ENCODE measurements around the gene RPL32. TPM values are rescaled to one million over a fixed set of nuclear protein-coding genes. Genes with fewer than 3 reads are reported as not detected.

Gene RPL32
- total and polyA plus RNA-seq, 9 donors, result 1,975 to 7,414 (median 2,983) TPM

- WGBS, 3 donors, result 89 to 93% (median 91%) methylated on average over 4 of the region's 4 CpGs
- TF ChIP-seq EP300 (IDR thresholded peaks at IDR 0.05), result no peak
- TF ChIP-seq POLR2A (IDR thresholded peaks at IDR 0.05), result no peak
- TF ChIP-seq CTCF (IDR thresholded peaks at IDR 0.05), result no peak
- intact Hi-C loops (cut with DNase I), result no loop called here
Measured at GRCh38 chr3:12828751-12829150, 12.6 kb downstream of the RPL32 start.

GRCh38 chr3:12825156-12825555 lies 16.2 kb downstream of the RPL32 start:
- TF ChIP-seq CTCF (IDR thresholded peaks at IDR 0.05), result no peak
- no peak for TF ChIP-seq POLR2A (IDR thresholded peaks at IDR 0.05)
- TF ChIP-seq EP300 (IDR thresholded peaks at IDR 0.05), result no peak
- H3K4me1 ChIP-seq (ENCODE audit: insufficient read depth), result no peaks in the 10 kb centered on the region
- H3K9me3 ChIP-seq, result no peaks in the 10 kb centered on the region
- no peaks in the 10 kb centered on the region for H3K27me3 ChIP-seq
- intact Hi-C loops (cut with DNase I), result no loop called here
- no peaks in the 10 kb centered on the region for H3K36me3 ChIP-seq
- DNase-seq, result no peak
- no peak overlapping the region for H3K4me3 ChIP-seq
- no peak overlapping the region for H3K27ac ChIP-seq
- 72 to 82% (median 80%) methylated on average over 8 of the region's 8 CpGs for WGBS, 3 donors

More at GRCh38 chr3:12828751-12829150, 12.6 kb downstream of the RPL32 start:
- Histone ChIP-seq H3K36me3 (no peaks in the 10 kb centered on the region), H3K4me1 (ENCODE audit: insufficient read depth) (no peaks in the 10 kb centered on the region), H3K4me3 (no peak overlapping the region), H3K27ac (no peak overlapping the region), H3K9me3 (no peaks in the 10 kb centered on the region), H3K27me3 (no peaks in the 10 kb centered on the region)
- no peak for DNase-seq

- WGBS, 3 donors, result 87 to 97% (median 93%) methylated on average over 7 of the region's 7 CpGs
- no peak for TF ChIP-seq POLR2A (IDR thresholded peaks at IDR 0.05)
- no peak for TF ChIP-seq EP300 (IDR thresholded peaks at IDR 0.05)
- TF ChIP-seq CTCF (IDR thresholded peaks at IDR 0.05), result no peak
- no peak overlapping the region for H3K27ac ChIP-seq
- intact Hi-C loops (cut with DNase I), result no loop called here
- H3K27me3 ChIP-seq, result no peaks in the 10 kb centered on the region
- H3K9me3 ChIP-seq, result no peaks in the 10 kb centered on the region
- no peak overlapping the region for H3K4me3 ChIP-seq
- no peak for DNase-seq
- H3K36me3 ChIP-seq, result no peaks in the 10 kb centered on the region
- no peaks in the 10 kb centered on the region for H3K4me1 ChIP-seq (ENCODE audit: insufficient read depth)
Measured at GRCh38 chr3:12824299-12824698, 17.1 kb downstream of the RPL32 start.

GRCh38 chr3:12822725-12823373 lies 18.5 kb downstream of the RPL32 start:
- WGBS, 3 donors, result 17 to 46% (median 32%) methylated on average over 7 to 8 of the region's 8 CpGs
- TF ChIP-seq EP300 (IDR thresholded peaks at IDR 0.05) (no peak), POLR2A (IDR thresholded peaks at IDR 0.05) (no peak), CTCF (IDR thresholded peaks at IDR 0.05) (no peak)
- DNase-seq, result no peak
- intact Hi-C loops (cut with DNase I), result no loop called here
- no peak overlapping the region for H3K27ac ChIP-seq
- H3K9me3 ChIP-seq, result no peaks in the 10 kb centered on the region
- H3K27me3 ChIP-seq, result no peaks in the 10 kb centered on the region
- no peaks in the 10 kb centered on the region for H3K36me3 ChIP-seq
- H3K4me1 ChIP-seq (ENCODE audit: insufficient read depth), result no peaks in the 10 kb centered on the region
- no peak overlapping the region for H3K4me3 ChIP-seq
